HPDE6-E6E7 (cell line): ENCODE measurements around the gene NARS2.
A peak's percentile ranks its signal among the peaks of the same experiment; 100 is the strongest.

ENCODE experiments used
- DNase-seq: peaks from one replicate; pipeline ENCODE4 v3.0.0; 2011; ENCODE audit warnings: missing footprints; ENCODE audit errors: extremely low spot score

Gene NARS2

GRCh38 chr11:78416285-78417174 is 158.1 kb downstream of the NARS2 start:
- peak; percentile 35 for DNase-seq

DNA sequence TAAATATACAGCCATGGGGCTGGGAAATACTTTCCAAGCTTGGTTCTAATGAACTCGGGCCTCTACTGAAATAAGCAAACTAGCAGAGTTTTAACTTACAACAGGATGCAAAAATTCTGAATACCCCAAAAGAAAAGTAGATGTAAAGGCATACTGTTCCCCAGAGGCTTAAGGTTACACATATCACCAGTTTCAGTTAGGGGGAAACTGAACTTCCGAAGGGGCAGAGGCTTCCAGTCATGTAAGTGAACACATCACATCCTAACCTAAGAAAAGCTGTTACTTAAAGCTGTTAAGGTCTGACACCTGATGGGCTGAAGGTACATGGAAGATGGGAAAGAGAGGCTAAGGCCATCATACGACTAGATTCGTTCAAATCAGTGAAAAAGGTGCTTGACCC is 159.3 kb downstream of the NARS2 start:
- no peak for DNase-seq

GRCh38 chr11:78414321-78415051 is 160.2 kb downstream of the NARS2 start:
- no peak for DNase-seq

DNA sequence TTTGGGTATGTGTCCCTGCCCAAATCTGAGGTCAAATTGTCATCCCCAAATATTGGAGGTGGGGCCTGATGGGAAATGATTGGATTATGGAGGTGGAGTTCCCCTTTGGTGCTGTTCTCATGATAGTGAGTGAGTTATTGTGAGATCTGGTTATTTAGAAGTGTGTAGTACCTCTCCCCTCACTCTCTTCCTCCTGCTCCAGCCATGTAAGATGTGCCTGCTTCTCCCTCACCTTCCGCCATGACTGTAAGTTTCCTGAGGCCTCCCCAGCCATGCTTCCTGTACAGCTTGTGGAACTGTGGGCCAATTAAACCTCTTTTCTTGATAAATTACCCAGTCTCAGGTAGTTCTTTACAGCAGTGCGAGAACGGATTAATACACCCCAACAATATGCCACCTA is 166.0 kb downstream of the NARS2 start:
- no peak for DNase-seq

GRCh38 chr11:78406568-78407196 is 168.0 kb downstream of the NARS2 start:
- DNase-seq, result no peak

DNA sequence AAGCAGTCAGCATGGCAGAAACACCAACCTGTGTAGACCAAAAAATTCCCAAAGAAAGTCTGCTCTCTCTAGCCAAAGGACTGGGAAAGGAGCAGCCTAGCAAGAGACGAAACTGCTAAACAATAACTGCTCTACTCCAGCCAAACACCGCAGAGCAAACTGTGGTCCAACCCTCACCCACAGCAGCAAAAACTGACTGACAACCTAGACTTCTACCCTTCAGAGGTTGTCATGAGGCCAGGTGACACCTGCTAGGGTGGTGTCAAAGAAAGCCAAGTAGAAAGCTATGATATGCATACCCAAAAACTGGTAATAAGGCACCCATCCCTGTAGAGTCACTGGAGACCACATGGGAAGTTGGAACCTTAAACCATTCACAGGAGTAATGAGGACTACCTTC is 168.9 kb downstream of the NARS2 start:
- DNase-seq, result no peak

DNA sequence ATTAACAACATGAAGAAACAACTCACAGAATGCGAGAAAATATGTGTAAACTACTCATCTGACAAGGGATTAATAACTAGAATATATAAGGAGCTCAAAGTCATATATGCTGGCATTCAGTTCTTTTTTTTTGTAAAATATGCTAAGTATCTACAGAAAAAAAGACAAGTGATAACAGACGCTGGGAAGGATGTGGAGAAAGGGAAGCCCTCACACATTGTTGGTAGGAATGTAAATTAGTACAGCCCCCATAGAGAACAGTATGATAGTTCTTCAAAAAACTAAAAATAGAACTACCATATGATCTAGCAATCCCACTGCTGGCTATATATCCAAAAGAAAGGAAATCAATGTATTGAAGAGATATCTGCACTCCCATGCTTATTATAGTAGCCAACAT is 170.9 kb downstream of the NARS2 start:
- no peak for DNase-seq

GRCh38 chr11:78402847-78403246 is 171.8 kb downstream of the NARS2 start:
- DNase-seq, result no peak

DNA sequence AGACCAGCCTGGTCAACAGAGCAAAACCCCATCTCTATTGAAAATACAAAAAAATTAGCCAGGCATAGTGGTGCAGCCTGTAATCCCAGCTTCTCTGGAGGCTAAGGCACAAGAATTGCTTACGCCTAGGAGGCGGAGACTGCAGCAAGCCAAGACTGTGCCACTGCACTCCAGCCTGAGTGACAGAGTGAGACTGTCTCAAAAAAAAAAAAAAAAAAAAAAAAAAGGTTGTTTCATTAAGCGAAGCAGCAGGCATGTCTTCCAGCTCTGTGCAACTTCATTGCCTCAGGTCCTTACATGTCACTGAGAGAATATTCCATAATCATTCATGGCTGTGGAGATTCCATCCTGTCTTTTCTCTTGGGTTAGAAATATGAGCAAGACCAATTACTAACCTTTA is 174.0 kb downstream of the NARS2 start:
- no peak for DNase-seq

DNA sequence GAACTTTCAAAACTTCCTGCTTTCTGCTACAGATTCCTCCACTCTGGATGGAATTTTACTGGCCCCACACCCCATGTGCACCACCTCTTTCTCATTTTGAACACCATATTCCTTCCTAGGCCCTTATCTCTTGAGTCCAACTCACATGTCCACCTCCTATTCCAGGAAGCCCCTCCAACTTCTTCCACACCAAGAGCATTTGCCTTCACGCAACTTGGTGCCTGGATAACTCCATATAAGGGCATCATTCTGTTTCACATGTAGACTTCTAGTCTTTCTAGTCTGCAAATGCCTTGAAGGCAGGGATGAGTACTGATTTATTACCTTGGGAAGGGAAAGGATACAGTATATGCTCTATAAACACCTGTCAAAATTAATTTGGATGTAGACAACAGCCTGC is 174.5 kb downstream of the NARS2 start:
- no peak for DNase-seq

GRCh38 chr11:78399136-78399535 is 175.5 kb downstream of the NARS2 start:
- no peak for DNase-seq

- DNase-seq, result no peak
These were observed 175.9 kb downstream of the NARS2 start for GRCh38 chr11:78398715-78399114.

- DNase-seq, result no peak
These were observed 177.3 kb downstream of the NARS2 start for GRCh38 chr11:78397398-78397797.

DNA sequence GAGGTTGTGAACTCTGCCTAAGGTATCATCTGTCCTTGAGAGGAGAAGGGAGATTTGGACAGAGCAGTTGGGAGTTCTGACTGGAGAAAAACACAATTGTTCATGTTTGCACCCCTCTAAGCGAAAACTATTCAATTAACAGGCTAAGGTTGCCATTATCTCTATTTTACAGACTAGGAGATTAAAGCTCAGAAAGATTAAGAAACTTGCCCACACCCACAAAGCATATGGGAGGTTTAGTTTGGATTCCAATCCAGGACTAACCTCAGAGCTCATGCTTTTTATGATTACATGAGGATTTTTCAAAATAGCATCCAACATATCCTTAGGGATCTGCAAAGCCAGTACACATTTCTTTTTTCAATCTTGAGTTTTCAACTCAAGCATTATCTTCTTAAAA is 179.1 kb downstream of the NARS2 start:
- no peak for DNase-seq

DNA sequence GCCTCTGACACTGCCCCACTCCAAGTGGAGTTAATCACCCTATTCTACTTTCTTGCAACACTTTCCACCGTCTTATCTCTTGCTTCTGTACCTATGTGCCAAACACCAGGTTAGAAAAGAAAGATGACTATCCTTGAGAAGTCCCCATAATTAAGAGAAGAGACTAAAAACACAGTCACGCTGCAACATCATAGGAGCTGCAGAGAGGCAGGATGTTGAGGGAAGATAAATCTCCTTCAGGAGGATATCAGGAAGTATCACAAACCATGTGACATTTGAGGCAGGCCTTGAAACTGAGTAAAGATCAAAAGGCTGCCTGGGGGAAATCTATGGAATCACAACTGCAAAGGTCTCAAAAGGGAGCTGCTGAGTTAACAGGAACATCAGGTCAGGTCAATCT is 181.8 kb downstream of the NARS2 start:
- no peak for DNase-seq

DNA sequence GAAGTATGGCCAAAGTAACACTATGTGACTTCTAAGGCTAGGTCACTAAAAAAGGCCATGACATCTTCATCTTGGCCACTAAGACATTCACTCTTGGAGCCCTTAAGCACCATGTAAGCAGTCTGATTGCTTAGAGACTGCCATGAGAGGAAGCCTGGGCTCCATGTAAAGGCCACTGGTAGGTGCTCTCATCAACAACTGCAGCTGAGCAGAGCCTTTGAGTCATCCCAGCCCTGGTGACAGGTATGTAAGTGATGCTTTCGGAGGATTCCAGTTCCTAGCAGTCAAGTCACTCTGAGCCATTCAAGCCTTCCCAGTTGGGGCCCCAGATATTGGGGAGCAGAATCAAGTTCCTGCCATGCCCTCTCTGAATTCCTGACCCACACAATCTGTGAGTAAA is 183.2 kb downstream of the NARS2 start:
- no peak for DNase-seq

GRCh38 chr11:78390809-78391208 is 183.9 kb downstream of the NARS2 start:
- DNase-seq, result no peak

DNA sequence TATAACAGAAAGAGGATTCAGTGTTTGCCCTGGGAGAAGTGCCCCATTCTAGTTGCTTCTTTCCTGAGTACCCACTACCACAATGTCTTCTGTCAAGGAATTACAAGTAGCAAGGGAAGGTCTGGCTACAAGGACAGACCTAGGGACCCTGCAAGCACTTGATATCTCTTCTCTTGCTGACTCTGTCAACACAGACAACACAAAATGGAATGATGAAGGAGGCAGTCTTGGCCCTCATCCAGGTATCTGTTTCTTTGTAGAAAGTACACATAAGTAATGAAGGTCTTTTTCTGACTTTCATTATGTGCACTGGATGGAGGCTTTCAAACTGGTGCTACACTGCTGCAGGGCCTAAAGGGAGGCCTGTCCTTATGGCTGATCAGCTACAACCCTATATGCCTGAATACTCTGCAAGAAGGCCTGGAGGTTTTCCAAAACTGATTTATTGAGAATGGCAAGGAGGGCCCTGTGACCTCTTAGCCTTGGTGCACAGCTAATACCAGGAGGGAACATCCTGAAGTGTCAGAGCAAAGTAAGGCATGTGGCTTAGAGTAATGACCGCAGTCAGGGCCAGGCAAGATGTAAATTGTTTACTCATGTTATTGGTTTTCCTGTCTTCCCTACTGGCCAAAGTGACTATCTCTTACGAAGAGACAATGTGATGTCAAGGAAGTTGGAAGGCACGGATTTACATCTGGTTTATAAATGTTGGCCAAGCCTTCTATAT is 188.3 kb downstream of the NARS2 start:
- DNase-seq, result no peak
